Measurements from ENCODE around the gene MMP20. TPM values are rescaled to one million over a fixed set of nuclear protein-coding genes. Genes with fewer than 3 reads are reported as not detected.

MMP20 gene
- total RNA-seq = not detected in 2 replicates

GRCh38 chr11:102625177-102625576 is at the start of gene MMP20:
MMP20 (minus strand) TSS chr11:102625332; CDS start chr11:102625319, 13 bp downstream.

GRCh38 chr11:102530558-102530957 is 94.6 kb downstream of the MMP20 start, which contains the start of gene MMP7:
MMP7 (minus strand) TSS chr11:102530747; CDS start chr11:102530700, 47 bp downstream.

Other genes starting within 250 kb of the MMP20 start
- gene TMEM123, start 172.6 kb downstream of the MMP20 start, total RNA-seq = 36.1 and 70.5 TPM in 2 replicates
- gene MMP7, start 94.6 kb downstream of the MMP20 start, total RNA-seq = not detected in 2 replicates
- not detected in 2 replicates for gene MMP27, start 80.4 kb upstream of the MMP20 start, total RNA-seq
- not detected in 2 replicates for gene MMP8, start 99.6 kb upstream of the MMP20 start, total RNA-seq
- gene MMP10, start 155.3 kb upstream of the MMP20 start, total RNA-seq = 0.39 and 2.6 TPM in 2 replicates
- gene MMP1, start 172.8 kb upstream of the MMP20 start, total RNA-seq = 0.39 and 0.43 TPM in 2 replicates
- gene MMP3, start 218.3 kb upstream of the MMP20 start, total RNA-seq = under 0.01 and 3.6 TPM in 2 replicates
- gene MMP12, start 249.7 kb upstream of the MMP20 start, total RNA-seq = 0.22 TPM in 1 of 2 replicates, not detected in the other